Osteoblast (primary cell): ENCODE data around the gene CST5. TPM values are rescaled to one million over a fixed set of nuclear protein-coding genes. Genes with fewer than 3 reads are reported as not detected.

ENCODE experiments used
- DNase-seq: peaks from one replicate; pipeline ENCODE4 v3.0.0; 2011; ENCODE audit warnings: low spot score, mixed read lengths; ENCODE audit not compliant: insufficient read length; ENCODE audit errors: missing footprints
- H2AFZ ChIP-seq: 2 replicates; pipeline ENCODE4 v1.6.0; 2011; ENCODE audit warnings: mild to moderate bottlenecking, low read length
- H3K27ac ChIP-seq: 2 replicates; pipeline ENCODE4 v1.5.1; 2011; ENCODE audit warnings: mild to moderate bottlenecking, low read depth, low read length, moderate library complexity
- H3K27me3 ChIP-seq: 2 replicates; pipeline ENCODE4 v1.6.0; 2012; ENCODE audit warnings: mild to moderate bottlenecking, control low read depth, inconsistent platforms, low read length, moderate library complexity; ENCODE audit not compliant: insufficient read depth
- H3K36me3 ChIP-seq: 2 replicates; pipeline ENCODE4 v1.5.1; 2011; ENCODE audit warnings: mild to moderate bottlenecking, low read length, control low read depth, moderate library complexity; ENCODE audit not compliant: insufficient read depth
- H3K4me1 ChIP-seq: 2 replicates; pipeline ENCODE4 v1.5.1; 2011; ENCODE audit warnings: mild to moderate bottlenecking, low read length, control low read depth, moderate library complexity; ENCODE audit not compliant: insufficient read depth
- H3K4me2 ChIP-seq: 2 replicates; pipeline ENCODE4 v1.6.0; 2011; ENCODE audit warnings: mild to moderate bottlenecking, low read length; ENCODE audit not compliant: insufficient read depth
- H3K4me3 ChIP-seq: fragments of 200-600 bp; sonication (generic); 3 replicates; pipeline ENCODE4 v1.5.1; 2012; ENCODE audit warnings: mild to moderate bottlenecking, low read length, inconsistent platforms; ENCODE audit not compliant: insufficient read depth
- H3K79me2 ChIP-seq: 2 replicates; pipeline ENCODE4 v1.6.0; 2012; ENCODE audit warnings: mild to moderate bottlenecking, low read length, control low read depth, inconsistent platforms; ENCODE audit not compliant: insufficient read depth
- H3K9me3 ChIP-seq: 2 replicates; pipeline ENCODE4 v1.5.1; 2011; ENCODE audit warnings: low read depth, low read length, control low read depth
- H4K20me1 ChIP-seq: 2 replicates; pipeline ENCODE4 v1.6.0; 2012; ENCODE audit warnings: mild to moderate bottlenecking, low read length, control low read depth; ENCODE audit not compliant: insufficient read depth
- CTCF ChIP-seq: IDR thresholded peaks from 2 replicates; pipeline ENCODE4 v1.5.1; 2011; ENCODE audit warnings: mild to moderate bottlenecking, low read depth, low read length, moderate library complexity; ENCODE audit errors: extremely low read depth
- total RNA-seq: library from RNA; depleted of rRNA; stranded (reverse); fragments of >200 nt; gene quantifications from 2 replicates; pipeline ENCODE4 v1.2.3, GENCODE V29; 2012

CST5 gene, protein sequence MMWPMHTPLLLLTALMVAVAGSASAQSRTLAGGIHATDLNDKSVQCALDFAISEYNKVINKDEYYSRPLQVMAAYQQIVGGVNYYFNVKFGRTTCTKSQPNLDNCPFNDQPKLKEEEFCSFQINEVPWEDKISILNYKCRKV
- not detected in 2 replicates for total RNA-seq

DNA sequence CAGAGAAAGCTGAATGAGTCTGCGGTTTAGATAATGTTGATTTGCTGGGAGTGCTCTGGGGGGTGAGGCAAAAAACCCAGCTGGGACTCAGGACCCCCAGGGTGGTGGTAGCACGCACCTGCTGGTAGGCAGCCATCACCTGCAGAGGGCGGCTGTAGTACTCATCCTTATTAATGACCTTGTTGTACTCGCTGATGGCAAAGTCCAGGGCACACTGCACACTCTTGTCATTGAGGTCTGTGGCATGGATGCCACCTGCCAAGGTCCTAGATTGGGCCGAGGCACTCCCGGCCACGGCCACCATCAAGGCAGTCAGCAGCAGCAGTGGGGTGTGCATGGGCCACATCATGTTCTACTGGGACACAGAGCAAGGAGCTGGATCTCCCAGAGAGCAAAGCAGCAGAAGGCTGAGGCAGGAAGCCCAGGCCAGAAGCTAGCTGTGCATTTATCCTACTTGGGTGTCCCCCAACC lies at the start of gene CST5:
Gene CST5, minus strand, starts transcription at position 421 of the 471 bp plus-strand sequence. Its CDS starts 72 bp downstream, at position 349.
- H3K79me2 ChIP-seq: no peaks in the 10 kb centered on the region
- H3K27ac ChIP-seq: no peak within 1 kb of the TSS
- no peaks in the 10 kb centered on the region for H3K36me3 ChIP-seq
- no peaks in the 10 kb centered on the region for H3K4me1 ChIP-seq
- peaks cover 3% of the 10 kb centered on the region for H3K27me3 ChIP-seq
- no peaks in the 10 kb centered on the region for H3K9me3 ChIP-seq
- no peak for DNase-seq
- H2AFZ ChIP-seq: no peak within 1 kb of the TSS
- TF ChIP-seq CTCF: no peak
- H3K4me2 ChIP-seq: no peak within 1 kb of the TSS
- H3K4me3 ChIP-seq: no peak within 1 kb of the TSS
- H4K20me1 ChIP-seq: no peaks in the 10 kb centered on the region

DNA sequence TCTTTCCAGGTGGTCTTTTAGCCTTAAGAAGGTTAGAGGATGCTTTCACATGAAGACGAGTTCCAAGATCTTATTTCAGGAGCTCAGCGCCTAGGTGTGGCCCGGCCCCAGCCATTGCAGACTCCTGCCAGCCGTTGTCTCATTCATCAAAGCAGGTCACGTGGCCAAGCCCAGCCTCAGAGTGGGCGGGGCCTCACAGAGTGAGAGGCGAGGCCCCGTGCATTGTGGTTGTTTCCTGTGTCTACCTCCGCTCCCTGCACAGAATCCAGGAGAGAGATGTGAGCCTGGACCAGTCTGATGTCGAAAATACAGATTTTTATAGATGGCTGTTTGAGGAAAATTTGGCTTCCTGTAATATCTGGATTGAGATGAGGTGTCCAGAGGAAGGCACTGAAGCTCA lies 49.2 kb upstream of the CST5 start:
- Histone ChIP-seq H4K20me1 (no peaks in the 10 kb centered on the region), H3K4me3 (no peak overlapping the region), H3K27ac (no peak overlapping the region), H3K36me3 (no peaks in the 10 kb centered on the region), H3K4me1 (no peaks in the 10 kb centered on the region), H2AFZ (no peak overlapping the region), H3K79me2 (no peaks in the 10 kb centered on the region), H3K4me2 (no peak overlapping the region), H3K9me3 (no peaks in the 10 kb centered on the region), H3K27me3 (peaks cover 4% of the 10 kb centered on the region)
- no peak for DNase-seq
- no peak for TF ChIP-seq CTCF

- DNase-seq: no peak
Observed at GRCh38 chr20:23928353-23928752, 48.8 kb upstream of the CST5 start.

More at GRCh38 chr20:23928353-23928752, 48.8 kb upstream of the CST5 start:
- no peaks in the 10 kb centered on the region for H3K79me2 ChIP-seq
- H3K4me3 ChIP-seq: no peak overlapping the region
- peaks cover 4% of the 10 kb centered on the region for H3K27me3 ChIP-seq
- H3K36me3 ChIP-seq: no peaks in the 10 kb centered on the region
- no peaks in the 10 kb centered on the region for H4K20me1 ChIP-seq
- H2AFZ ChIP-seq: no peak overlapping the region
- no peak overlapping the region for H3K4me2 ChIP-seq
- no peak overlapping the region for H3K27ac ChIP-seq
- no peak for TF ChIP-seq CTCF
- H3K4me1 ChIP-seq: no peaks in the 10 kb centered on the region
- H3K9me3 ChIP-seq: no peaks in the 10 kb centered on the region
